ENCODE results near the gene IL12RB2.
"Not testable (repeated sequence)": the region's sequence is repeated elsewhere in the genome, so short reads cannot be mapped to it uniquely, and the experiment has no call there.

GRCh38 chr1:67446014-67446413, 138.3 kb downstream of the IL12RB2 start:
- TF ChIP-seq CTCF, POLR2A (IDR thresholded peaks at IDR 0.05): not testable (repeated sequence)
